Central memory CD8-positive, alpha-beta T cell (primary cell): ENCODE measurements around the gene NEB.
A peak's percentile ranks its signal among the peaks of the same experiment; 100 is the strongest.

Source experiments
- ATAC-seq: fragments of 150-1000 bp; cut with Tn5 transposase; replicated peaks from 2 replicates; pipeline ENCODE4 v1.10.0; 2022; ENCODE audit warnings: mild to moderate bottlenecking, moderate FRiP score, moderate number of reproducible peaks; ENCODE audit not compliant: poor library complexity, severe bottlenecking; ENCODE audit errors: extremely low read depth
- DNase-seq, 2 donors: peaks; one replicate each; pipeline ENCODE4 v3.0.0; 2021; ENCODE audit warnings: low spot score in 2 of 2
- H3K27ac Mint-ChIP-seq: one replicate; pipeline ENCODE4 v1.8.0; 2022; ENCODE audit warnings: low read depth, mild to moderate bottlenecking, moderate library complexity, mixed read lengths
- H3K27me3 Mint-ChIP-seq: one replicate; pipeline ENCODE4 v1.8.0; 2022; ENCODE audit warnings: mixed read lengths
- H3K36me3 Mint-ChIP-seq: one replicate; pipeline ENCODE4 v1.8.0; 2022; ENCODE audit warnings: mild to moderate bottlenecking, moderate library complexity, mixed read lengths; ENCODE audit not compliant: insufficient read depth
- H3K4me1 Mint-ChIP-seq: one replicate; pipeline ENCODE4 v1.8.0; 2022; ENCODE audit warnings: mixed read lengths
- H3K4me3 Mint-ChIP-seq: one replicate; pipeline ENCODE4 v1.8.0; 2022; ENCODE audit warnings: mild to moderate bottlenecking, moderate library complexity, mixed read lengths
- H3K9me3 Mint-ChIP-seq: one replicate; pipeline ENCODE4 v1.8.0; 2022; ENCODE audit warnings: mixed read lengths

NEB gene

DNA sequence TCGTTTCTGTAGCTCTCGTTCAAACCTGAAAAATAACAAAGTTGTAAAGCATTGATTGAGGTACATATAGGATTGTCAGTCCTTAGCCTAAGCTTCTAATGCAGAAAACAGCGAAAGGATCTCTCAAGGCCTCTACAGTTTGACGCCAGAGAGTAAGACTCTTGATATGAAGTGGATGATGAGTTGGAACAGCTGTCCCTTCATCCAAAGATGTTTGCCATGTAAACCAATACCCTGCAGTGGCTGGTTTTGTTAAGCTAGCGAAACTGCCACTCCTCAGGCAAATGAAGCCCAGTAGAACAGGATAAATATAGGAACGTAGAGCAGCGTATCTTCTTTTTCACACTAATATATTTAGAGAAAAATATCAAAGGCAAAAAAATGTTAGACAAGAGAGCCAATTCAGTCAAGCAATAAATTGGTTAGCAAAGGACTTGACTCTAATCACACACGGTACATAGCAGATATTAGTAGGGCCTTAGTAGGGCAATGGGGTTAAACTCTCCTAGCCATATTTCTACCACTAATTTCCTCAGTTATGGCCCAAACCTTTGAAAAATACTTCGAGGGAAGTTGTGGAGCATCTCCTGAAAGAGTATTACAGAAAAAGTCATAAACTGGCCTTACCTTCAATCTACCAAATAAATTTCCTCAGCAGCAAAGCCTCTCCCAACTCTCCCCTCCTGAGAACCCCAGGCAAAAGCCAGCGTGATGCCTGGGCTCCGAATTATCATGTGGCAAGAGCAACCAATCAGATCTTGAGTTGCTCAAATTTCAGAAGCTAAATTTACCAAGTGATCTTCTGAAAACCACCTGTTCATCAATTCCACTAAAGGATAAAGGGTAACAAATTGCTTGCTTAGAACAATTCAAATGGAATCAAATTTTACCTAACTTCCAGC is at the start of gene NEB:
NEB (minus strand) TSS at position 706 of the 902 bp plus-strand sequence. CDS start 1,320 bp downstream, outside the sequence.
- no peak within 1 kb of the TSS for H3K4me3 Mint-ChIP-seq
- H3K27me3 Mint-ChIP-seq, result peaks cover 8% of the 10 kb centered on the region
- no peaks in the 10 kb centered on the region for H3K9me3 Mint-ChIP-seq
- H3K4me1 Mint-ChIP-seq, result no peaks in the 10 kb centered on the region
- DNase-seq, result no peak
- no peak within 1 kb of the TSS for H3K27ac Mint-ChIP-seq
- peaks cover 2% of the 10 kb centered on the region for H3K36me3 Mint-ChIP-seq
- no peak for ATAC-seq

- Mint-ChIP-seq H3K4me3 (no peak overlapping the region), H3K27me3 (no peaks in the 10 kb centered on the region), H3K9me3 (no peaks in the 10 kb centered on the region), H3K4me1 (no peaks in the 10 kb centered on the region), H3K27ac (no peak overlapping the region), H3K36me3 (peaks cover 2% of the 10 kb centered on the region)
- DNase-seq (no peak), ATAC-seq (no peak)
Observed at GRCh38 chr2:151783133-151783520, 48.9 kb upstream of the NEB start.

GRCh38 chr2:151782378-151783132 is 48.3 kb upstream of the NEB start:
- Mint-ChIP-seq H3K9me3 (no peaks in the 10 kb centered on the region), H3K27me3 (no peaks in the 10 kb centered on the region), H3K36me3 (peaks cover 2% of the 10 kb centered on the region), H3K4me1 (no peaks in the 10 kb centered on the region), H3K27ac (no peak overlapping the region), H3K4me3 (no peak overlapping the region)
- no peak for ATAC-seq
- no peak for DNase-seq

- no peak overlapping the region for H3K27ac Mint-ChIP-seq
- DNase-seq (no peak), ATAC-seq (no peak)
- peaks cover 2% of the 10 kb centered on the region for H3K36me3 Mint-ChIP-seq
- no peak overlapping the region for H3K4me3 Mint-ChIP-seq
- H3K4me1 Mint-ChIP-seq, result no peaks in the 10 kb centered on the region
- H3K9me3 Mint-ChIP-seq, result no peaks in the 10 kb centered on the region
- no peaks in the 10 kb centered on the region for H3K27me3 Mint-ChIP-seq
Observed at GRCh38 chr2:151781642-151782041, 47.4 kb upstream of the NEB start.

- Mint-ChIP-seq H3K4me3 (no peak overlapping the region), H3K4me1 (no peaks in the 10 kb centered on the region), H3K27ac (peak overlapping the region; percentile 3), H3K36me3 (peaks cover 2% of the 10 kb centered on the region), H3K9me3 (no peaks in the 10 kb centered on the region), H3K27me3 (no peaks in the 10 kb centered on the region)
- no peak for DNase-seq
- ATAC-seq, result no peak
Observed at GRCh38 chr2:151780938-151781337, 46.7 kb upstream of the NEB start.

DNA sequence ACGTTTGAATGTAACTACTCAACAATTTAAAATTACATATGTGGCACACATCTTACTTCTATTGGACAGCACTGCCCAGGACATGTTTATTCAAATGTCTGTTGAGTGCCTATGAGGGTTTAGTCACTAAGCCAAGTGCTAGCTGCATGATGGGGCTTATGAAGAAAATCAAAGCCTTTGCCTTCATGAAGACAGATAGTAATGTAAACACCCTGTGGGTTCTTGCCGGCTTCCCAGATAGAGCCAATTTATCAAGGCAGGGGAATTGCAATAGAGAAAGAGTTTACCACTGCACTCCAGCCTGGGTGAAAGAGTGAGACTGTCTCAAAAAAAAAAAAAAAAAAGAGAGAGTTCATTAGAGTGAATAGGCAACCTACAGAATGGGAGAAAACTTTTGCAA is 43.7 kb upstream of the NEB start:
- H3K9me3 Mint-ChIP-seq, result no peaks in the 10 kb centered on the region
- DNase-seq (no peak), ATAC-seq (no peak)
- H3K36me3 Mint-ChIP-seq, result peaks cover 4% of the 10 kb centered on the region
- H3K27me3 Mint-ChIP-seq, result no peaks in the 10 kb centered on the region
- H3K27ac Mint-ChIP-seq, result no peak overlapping the region
- no peaks in the 10 kb centered on the region for H3K4me1 Mint-ChIP-seq
- no peak overlapping the region for H3K4me3 Mint-ChIP-seq

DNA sequence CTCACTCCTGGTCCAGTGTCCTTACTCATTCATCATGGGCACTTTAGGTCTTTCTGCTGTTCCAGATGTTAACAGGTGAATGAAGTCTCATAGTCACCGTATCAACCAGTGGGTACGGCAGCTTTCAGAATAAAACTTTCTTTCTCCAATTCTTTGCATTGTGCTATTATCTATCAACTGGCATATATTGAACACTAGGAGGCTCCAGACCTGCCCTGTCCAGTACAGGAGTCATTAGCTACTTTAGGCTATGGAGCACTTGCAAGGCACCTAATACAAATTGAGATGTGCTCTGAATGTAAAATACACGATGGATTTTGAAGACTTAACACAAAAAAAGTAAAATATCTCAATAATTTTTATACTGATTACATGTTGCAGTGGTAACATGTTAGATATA is 43.2 kb upstream of the NEB start:
- ATAC-seq (no peak), DNase-seq (no peak)
- H3K4me1 Mint-ChIP-seq, result no peaks in the 10 kb centered on the region
- no peaks in the 10 kb centered on the region for H3K27me3 Mint-ChIP-seq
- no peaks in the 10 kb centered on the region for H3K9me3 Mint-ChIP-seq
- no peak overlapping the region for H3K27ac Mint-ChIP-seq
- peaks cover 4% of the 10 kb centered on the region for H3K36me3 Mint-ChIP-seq
- no peak overlapping the region for H3K4me3 Mint-ChIP-seq

GRCh38 chr2:151776367-151776766 is 42.1 kb upstream of the NEB start:
- H3K27ac Mint-ChIP-seq, result no peak overlapping the region
- H3K4me3 Mint-ChIP-seq, result no peak overlapping the region
- DNase-seq (no peak), ATAC-seq (no peak)
- H3K4me1 Mint-ChIP-seq, result no peaks in the 10 kb centered on the region
- no peaks in the 10 kb centered on the region for H3K9me3 Mint-ChIP-seq
- H3K36me3 Mint-ChIP-seq, result peaks cover 4% of the 10 kb centered on the region
- no peaks in the 10 kb centered on the region for H3K27me3 Mint-ChIP-seq

DNA sequence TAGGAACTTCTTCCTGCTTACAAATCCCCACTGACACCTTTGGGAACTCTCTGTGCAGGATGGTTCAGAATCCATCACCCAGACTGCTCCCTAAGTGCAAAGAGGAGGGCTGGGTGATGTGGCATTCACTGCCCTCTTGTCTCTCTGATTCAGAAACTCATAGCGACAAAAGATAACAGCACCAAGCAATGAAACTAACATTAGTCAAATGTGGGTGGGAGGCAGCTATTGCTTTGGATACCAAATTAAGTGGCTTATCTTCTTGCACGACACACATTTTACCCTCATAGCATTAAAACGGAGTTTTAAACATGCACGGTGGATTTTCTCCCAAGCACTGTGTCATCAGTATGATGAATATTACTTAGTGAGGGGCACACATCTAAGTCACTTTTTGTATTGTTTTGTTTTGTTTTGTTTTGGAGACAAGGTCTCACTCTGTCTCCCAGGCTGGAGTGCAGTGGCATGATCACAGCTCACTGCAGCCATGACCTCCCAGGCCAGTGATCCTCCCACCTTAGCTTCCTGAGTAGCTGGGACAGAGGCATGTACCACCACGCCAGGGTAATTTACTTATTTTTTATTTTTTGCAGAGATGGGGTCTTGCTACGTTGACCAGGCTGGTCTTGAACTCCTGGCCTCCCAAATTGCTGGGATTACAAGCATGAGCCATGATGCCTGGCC is 40.9 kb upstream of the NEB start:
- H3K36me3 Mint-ChIP-seq, result peaks cover 4% of the 10 kb centered on the region
- H3K4me3 Mint-ChIP-seq, result no peak overlapping the region
- H3K9me3 Mint-ChIP-seq, result no peaks in the 10 kb centered on the region
- no peak for DNase-seq
- H3K27me3 Mint-ChIP-seq, result no peaks in the 10 kb centered on the region
- no peak overlapping the region for H3K27ac Mint-ChIP-seq
- no peaks in the 10 kb centered on the region for H3K4me1 Mint-ChIP-seq
- ATAC-seq, result no peak

GRCh38 chr2:151774506-151774905 is 40.2 kb upstream of the NEB start:
- no peak overlapping the region for H3K27ac Mint-ChIP-seq
- peaks cover 6% of the 10 kb centered on the region for H3K9me3 Mint-ChIP-seq
- peaks cover 2% of the 10 kb centered on the region for H3K36me3 Mint-ChIP-seq
- H3K4me3 Mint-ChIP-seq, result no peak overlapping the region
- no peaks in the 10 kb centered on the region for H3K4me1 Mint-ChIP-seq
- ATAC-seq (no peak), DNase-seq (no peak)
- no peaks in the 10 kb centered on the region for H3K27me3 Mint-ChIP-seq

- Mint-ChIP-seq H3K4me3 (no peak overlapping the region), H3K9me3 (peaks cover 7% of the 10 kb centered on the region), H3K27me3 (no peaks in the 10 kb centered on the region), H3K27ac (no peak overlapping the region), H3K4me1 (peaks cover 5% of the 10 kb centered on the region), H3K36me3 (peaks cover 2% of the 10 kb centered on the region)
- DNase-seq (no peak), ATAC-seq (peak; percentile 24)
Observed at GRCh38 chr2:151771599-151772358, 37.5 kb upstream of the NEB start.

DNA sequence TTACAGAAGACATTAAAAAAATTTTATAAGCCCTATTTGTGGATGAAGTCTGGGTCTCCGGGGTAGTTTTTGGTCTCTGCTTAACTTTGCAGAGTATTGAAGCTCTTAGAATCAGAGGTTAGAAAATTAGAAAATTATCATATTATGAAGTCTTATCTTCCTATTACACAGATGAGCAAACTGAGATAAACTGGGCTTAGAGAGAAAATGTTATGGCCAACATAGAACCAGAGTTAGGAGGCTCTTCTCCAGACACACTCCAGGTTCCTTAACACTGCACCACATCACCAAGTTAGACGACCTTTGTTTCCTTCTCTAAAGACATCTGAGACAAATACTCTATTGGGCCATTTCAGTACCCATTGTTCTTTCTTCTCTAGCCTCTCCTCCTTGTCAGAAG is 36.7 kb upstream of the NEB start:
- Mint-ChIP-seq H3K36me3 (peaks cover 2% of the 10 kb centered on the region), H3K27me3 (no peaks in the 10 kb centered on the region), H3K9me3 (peaks cover 7% of the 10 kb centered on the region), H3K4me3 (no peak overlapping the region), H3K27ac (no peak overlapping the region), H3K4me1 (peaks cover 13% of the 10 kb centered on the region)
- ATAC-seq (no peak), DNase-seq (no peak)
